ENCODE results near the gene ACR. TPM values are rescaled to one million over a fixed set of nuclear protein-coding genes. Genes with fewer than 3 reads are reported as not detected.
"Not testable (repeated sequence)": the region's sequence is repeated elsewhere in the genome, so short reads cannot be mapped to it uniquely, and the experiment has no call there.

The ACR gene
- total RNA-seq, 1 experiment from 2014 or later = not detected

DNA sequence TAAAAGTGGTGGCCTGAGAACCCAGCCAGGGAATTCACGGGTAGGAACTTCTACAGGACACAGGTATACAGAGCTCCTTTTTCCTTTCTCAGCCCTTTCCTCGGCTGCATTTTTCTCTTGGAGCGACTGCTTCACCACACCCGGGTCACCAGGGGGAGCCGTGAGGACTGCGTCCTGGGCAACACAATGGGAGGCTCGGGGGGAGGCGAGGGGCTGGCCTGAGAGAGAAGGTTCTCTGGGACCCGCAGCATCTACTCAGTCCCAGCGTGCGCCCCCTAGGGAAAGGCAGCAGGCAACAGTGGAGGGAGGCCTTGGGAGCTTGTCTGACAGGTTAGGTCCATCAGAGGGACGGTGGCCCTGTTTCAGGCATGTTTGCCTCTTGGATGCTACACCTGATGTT lies 37.1 kb downstream of the ACR start:
- DNase-seq (ENCODE audit: low spot score) = peak; percentile 77
- BruUV-seq (replicated peaks); H3K9me3 ChIP-seq (ENCODE audit: low read depth, low read length, poor library complexity, severe bottlenecking); H3K36me3 ChIP-seq (ENCODE audit: insufficient read depth, low read length, poor library complexity, severe bottlenecking); POLR2A ChIA-PET (ENCODE audit: low non-redundant PET); H3K4me3 ChIP-seq (ENCODE audit: low read depth, low read length, poor library complexity, severe bottlenecking); intact Hi-C loops (cut with micrococcal nuclease; ENCODE audit: unreplicated experiment); H3K27me3 ChIP-seq (replicated peaks; ENCODE audit: insufficient read depth, low read depth, low read length, poor library complexity); H3K4me1 ChIP-seq (ENCODE audit: insufficient read depth, low read length, poor library complexity, severe bottlenecking); H3K27ac ChIP-seq (ENCODE audit: low read depth, low read length, poor library complexity, severe bottlenecking): not testable (repeated sequence)
- TF ChIP-seq CTCF (conservative IDR thresholded peaks at IDR 0.05; ENCODE audit: low read depth, low read length) = peak; percentile 57
- CTCF ChIA-PET = interaction anchor here (0.6 kb wide), 1 partner anchor 532 kb away, joined by 4 read pairs; no protein-coding TSS in a partner anchor

- H3K4me3 ChIP-seq (ENCODE audit: low read depth, low read length, poor library complexity, severe bottlenecking); H3K4me1 ChIP-seq (ENCODE audit: insufficient read depth, low read length, poor library complexity, severe bottlenecking); H3K9me3 ChIP-seq (ENCODE audit: low read depth, low read length, poor library complexity, severe bottlenecking); H3K27ac ChIP-seq (ENCODE audit: low read depth, low read length, poor library complexity, severe bottlenecking); POLR2A ChIA-PET (ENCODE audit: low non-redundant PET); CTCF ChIA-PET; H3K27me3 ChIP-seq (replicated peaks; ENCODE audit: insufficient read depth, low read depth, low read length, poor library complexity); H3K36me3 ChIP-seq (ENCODE audit: insufficient read depth, low read length, poor library complexity, severe bottlenecking); intact Hi-C loops (cut with micrococcal nuclease; ENCODE audit: unreplicated experiment); BruUV-seq (replicated peaks); DNase-seq (ENCODE audit: low spot score): not testable (repeated sequence)
These were observed 39.6 kb downstream of the ACR start for GRCh38 chr22:50777631-50778030.

- DNase-seq (ENCODE audit: low spot score); H3K27me3 ChIP-seq (replicated peaks; ENCODE audit: insufficient read depth, low read depth, low read length, poor library complexity); POLR2A ChIA-PET (ENCODE audit: low non-redundant PET); H3K27ac ChIP-seq (ENCODE audit: low read depth, low read length, poor library complexity, severe bottlenecking); intact Hi-C loops (cut with micrococcal nuclease; ENCODE audit: unreplicated experiment); H3K4me1 ChIP-seq (ENCODE audit: insufficient read depth, low read length, poor library complexity, severe bottlenecking); CTCF ChIA-PET; H3K9me3 ChIP-seq (ENCODE audit: low read depth, low read length, poor library complexity, severe bottlenecking); BruUV-seq (replicated peaks); H3K36me3 ChIP-seq (ENCODE audit: insufficient read depth, low read length, poor library complexity, severe bottlenecking); H3K4me3 ChIP-seq (ENCODE audit: low read depth, low read length, poor library complexity, severe bottlenecking): not testable (repeated sequence)
These were observed 42.2 kb downstream of the ACR start for GRCh38 chr22:50780244-50780643.

GRCh38 chr22:50782253-50782652 lies 44.2 kb downstream of the ACR start:
- H3K36me3 ChIP-seq (ENCODE audit: insufficient read depth, low read length, poor library complexity, severe bottlenecking); intact Hi-C loops (cut with micrococcal nuclease; ENCODE audit: unreplicated experiment); H3K4me3 ChIP-seq (ENCODE audit: low read depth, low read length, poor library complexity, severe bottlenecking); POLR2A ChIA-PET (ENCODE audit: low non-redundant PET); CTCF ChIA-PET; H3K27ac ChIP-seq (ENCODE audit: low read depth, low read length, poor library complexity, severe bottlenecking); H3K4me1 ChIP-seq (ENCODE audit: insufficient read depth, low read length, poor library complexity, severe bottlenecking); H3K9me3 ChIP-seq (ENCODE audit: low read depth, low read length, poor library complexity, severe bottlenecking); H3K27me3 ChIP-seq (replicated peaks; ENCODE audit: insufficient read depth, low read depth, low read length, poor library complexity); DNase-seq (ENCODE audit: low spot score): not testable (repeated sequence)
- TSS peak; percentile 49 for BruUV-seq (replicated peaks)

DNA sequence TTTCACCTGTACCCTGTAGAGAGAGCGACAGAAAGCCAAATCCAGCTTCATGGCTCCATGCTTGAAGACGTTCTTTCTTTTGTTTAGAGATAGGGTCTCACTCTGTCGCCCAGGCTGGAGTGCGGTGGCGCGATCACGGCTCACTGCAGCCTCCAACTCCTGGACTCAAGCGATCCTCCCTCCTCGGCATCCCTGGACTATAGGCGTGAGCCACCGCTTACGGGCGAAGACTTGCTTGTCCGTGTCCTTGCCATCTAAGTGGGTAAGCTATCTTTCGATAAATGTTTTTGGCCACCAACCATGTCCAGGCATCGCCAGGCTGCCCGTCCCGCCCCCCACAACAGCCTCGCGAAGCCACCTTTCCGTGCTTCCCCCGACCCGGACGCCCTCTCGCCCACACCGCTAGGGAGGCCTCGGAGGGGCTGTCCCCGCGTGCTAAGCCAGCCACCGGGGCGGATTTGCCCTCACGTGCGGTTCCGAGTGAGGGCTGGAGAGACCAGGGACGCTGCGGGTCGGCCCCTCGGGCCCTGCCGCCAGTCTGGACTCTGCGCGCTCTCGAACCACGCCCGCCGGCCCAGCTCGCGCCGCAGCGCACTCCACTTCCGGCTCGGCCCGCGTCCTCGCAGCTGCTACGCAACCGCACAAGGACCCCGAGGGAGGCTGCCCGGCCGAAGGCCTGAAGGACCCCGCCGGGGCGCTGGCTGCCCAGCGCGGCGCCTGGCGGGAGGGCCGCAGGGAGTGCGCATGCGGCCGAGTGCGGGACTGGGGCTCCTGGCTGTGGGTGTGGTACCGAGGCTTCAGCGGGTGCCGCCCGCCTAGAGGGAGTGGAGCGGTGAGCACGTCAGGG lies 45.3 kb downstream of the ACR start, which contains the start of gene RABL2B:
Gene RABL2B, minus strand, starts transcription at position 604 of the 847 bp plus-strand sequence. CDS start 1,342 bp downstream, outside the sequence.
- intact Hi-C loops (cut with micrococcal nuclease; ENCODE audit: unreplicated experiment); H3K27me3 ChIP-seq (replicated peaks; ENCODE audit: insufficient read depth, low read depth, low read length, poor library complexity); POLR2A ChIA-PET (ENCODE audit: low non-redundant PET); CTCF ChIA-PET; H3K9me3 ChIP-seq (ENCODE audit: low read depth, low read length, poor library complexity, severe bottlenecking); BruUV-seq (replicated peaks); H3K4me1 ChIP-seq (ENCODE audit: insufficient read depth, low read length, poor library complexity, severe bottlenecking); H3K36me3 ChIP-seq (ENCODE audit: insufficient read depth, low read length, poor library complexity, severe bottlenecking): not testable (repeated sequence)
- peak within 1 kb of the TSS; percentile 23 for H3K27ac ChIP-seq (ENCODE audit: low read depth, low read length, poor library complexity, severe bottlenecking)
- DNase-seq (ENCODE audit: low spot score) = peak; percentile 89
- peak within 1 kb of the TSS; percentile 58 for H3K4me3 ChIP-seq (ENCODE audit: low read depth, low read length, poor library complexity, severe bottlenecking)

- DNase-seq (ENCODE audit: low spot score); H3K9me3 ChIP-seq (ENCODE audit: low read depth, low read length, poor library complexity, severe bottlenecking); H3K27ac ChIP-seq (ENCODE audit: low read depth, low read length, poor library complexity, severe bottlenecking); H3K4me1 ChIP-seq (ENCODE audit: insufficient read depth, low read length, poor library complexity, severe bottlenecking); H3K27me3 ChIP-seq (replicated peaks; ENCODE audit: insufficient read depth, low read depth, low read length, poor library complexity); H3K36me3 ChIP-seq (ENCODE audit: insufficient read depth, low read length, poor library complexity, severe bottlenecking); POLR2A ChIA-PET (ENCODE audit: low non-redundant PET); CTCF ChIA-PET; intact Hi-C loops (cut with micrococcal nuclease; ENCODE audit: unreplicated experiment): not testable (repeated sequence)
- BruUV-seq (replicated peaks) = TSS peak; percentile 86
- peak overlapping the region; percentile 58 for H3K4me3 ChIP-seq (ENCODE audit: low read depth, low read length, poor library complexity, severe bottlenecking)
These were observed 45.9 kb downstream of the ACR start for GRCh38 chr22:50783880-50784276.

DNA sequence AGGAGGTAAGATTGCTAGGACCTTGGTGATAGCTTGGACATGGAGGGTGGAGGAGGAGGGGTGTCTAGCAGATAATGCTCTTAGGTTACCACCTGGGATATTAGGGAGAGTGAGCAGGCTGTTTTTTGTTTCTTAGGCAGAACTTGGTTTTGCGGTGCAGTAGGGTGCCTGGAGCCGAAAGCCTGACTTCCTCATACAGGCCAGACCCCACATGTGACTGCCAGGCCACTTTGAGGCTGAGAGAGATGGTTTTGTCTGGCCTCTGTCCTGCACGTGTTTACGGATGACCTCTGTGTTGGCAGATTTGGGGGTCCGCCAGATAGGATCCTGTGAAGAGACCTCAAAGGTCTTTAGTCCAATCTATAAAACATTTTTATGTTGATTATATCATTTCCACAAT lies 47.3 kb downstream of the ACR start:
- BruUV-seq (replicated peaks); H3K4me3 ChIP-seq (ENCODE audit: low read depth, low read length, poor library complexity, severe bottlenecking); POLR2A ChIA-PET (ENCODE audit: low non-redundant PET); CTCF ChIA-PET; H3K36me3 ChIP-seq (ENCODE audit: insufficient read depth, low read length, poor library complexity, severe bottlenecking); H3K27me3 ChIP-seq (replicated peaks; ENCODE audit: insufficient read depth, low read depth, low read length, poor library complexity); intact Hi-C loops (cut with micrococcal nuclease; ENCODE audit: unreplicated experiment); DNase-seq (ENCODE audit: low spot score); H3K27ac ChIP-seq (ENCODE audit: low read depth, low read length, poor library complexity, severe bottlenecking); H3K9me3 ChIP-seq (ENCODE audit: low read depth, low read length, poor library complexity, severe bottlenecking); H3K4me1 ChIP-seq (ENCODE audit: insufficient read depth, low read length, poor library complexity, severe bottlenecking): not testable (repeated sequence)
